Nephron (organoid): ENCODE results near the gene MGST3.
"Not testable (repeated sequence)": the region's sequence is repeated elsewhere in the genome, so short reads cannot be mapped to it uniquely, and the experiment has no call there.

Experiments used
- H3K27ac Mint-ChIP-seq, 3 experiments: 2 replicates each; pipeline ENCODE4 v1.8.0; 2020; ENCODE audit warnings: mixed read lengths in 3 of 3, mild to moderate bottlenecking in 2 of 3, moderate library complexity in 1 of 3
- H3K27me3 Mint-ChIP-seq: 2 replicates; pipeline ENCODE4 v1.8.0; 2021; ENCODE audit warnings: low read depth, mild to moderate bottlenecking, moderate library complexity, mixed read lengths
- H3K36me3 Mint-ChIP-seq: 2 replicates; pipeline ENCODE4 v1.8.0; 2020; ENCODE audit warnings: low read depth, mixed read lengths
- H3K4me1 Mint-ChIP-seq: 2 replicates; pipeline ENCODE4 v1.8.0; 2020; ENCODE audit warnings: mixed read lengths
- H3K4me3 Mint-ChIP-seq, 3 experiments: 2 replicates each; pipeline ENCODE4 v1.8.0; 2020; ENCODE audit warnings: mild to moderate bottlenecking in 3 of 3, mixed read lengths in 3 of 3, moderate library complexity in 2 of 3
- H3K9me3 Mint-ChIP-seq: 2 replicates; pipeline ENCODE4 v1.8.0; 2020; ENCODE audit warnings: mixed read lengths
- TF ChIP-seq, protein P1 (sequence below), 3 experiments: fragments of 200-600 bp; sonication (generic); IDR thresholded peaks; one replicate each; pipeline ENCODE4 v1.5.0; 2021; ENCODE audit warnings: antibody characterized with exemption in 3 of 3; ENCODE audit not compliant: unreplicated experiment in 3 of 3

MGST3 gene

DNA sequence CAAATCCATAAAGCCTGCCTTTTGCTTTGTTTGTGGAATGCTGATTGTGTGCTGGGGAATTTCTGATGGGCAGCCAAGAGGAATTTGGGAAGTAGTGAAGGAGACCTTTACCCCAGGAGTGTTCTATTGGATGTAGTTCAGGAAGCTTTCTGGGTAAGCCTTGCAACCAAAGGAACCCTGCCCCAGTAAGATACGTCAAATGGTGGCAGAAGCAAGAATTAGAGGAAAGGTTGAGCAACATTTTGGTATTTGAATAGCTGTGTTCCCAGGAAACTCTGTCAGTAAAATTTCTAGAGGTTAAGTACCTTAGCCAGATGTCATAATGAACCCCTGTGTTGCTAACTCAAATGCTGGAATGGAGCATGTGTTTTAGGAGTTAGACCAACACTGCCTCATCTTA is 6.4 kb downstream of the MGST3 start:
- H3K4me3 Mint-ChIP-seq: no peak overlapping the region
- H3K36me3 Mint-ChIP-seq: peaks cover 4% of the 10 kb centered on the region
- H3K4me1 Mint-ChIP-seq: peaks cover 25% of the 10 kb centered on the region
- no peak overlapping the region for H3K27ac Mint-ChIP-seq
- TF ChIP-seq, protein P1, sequence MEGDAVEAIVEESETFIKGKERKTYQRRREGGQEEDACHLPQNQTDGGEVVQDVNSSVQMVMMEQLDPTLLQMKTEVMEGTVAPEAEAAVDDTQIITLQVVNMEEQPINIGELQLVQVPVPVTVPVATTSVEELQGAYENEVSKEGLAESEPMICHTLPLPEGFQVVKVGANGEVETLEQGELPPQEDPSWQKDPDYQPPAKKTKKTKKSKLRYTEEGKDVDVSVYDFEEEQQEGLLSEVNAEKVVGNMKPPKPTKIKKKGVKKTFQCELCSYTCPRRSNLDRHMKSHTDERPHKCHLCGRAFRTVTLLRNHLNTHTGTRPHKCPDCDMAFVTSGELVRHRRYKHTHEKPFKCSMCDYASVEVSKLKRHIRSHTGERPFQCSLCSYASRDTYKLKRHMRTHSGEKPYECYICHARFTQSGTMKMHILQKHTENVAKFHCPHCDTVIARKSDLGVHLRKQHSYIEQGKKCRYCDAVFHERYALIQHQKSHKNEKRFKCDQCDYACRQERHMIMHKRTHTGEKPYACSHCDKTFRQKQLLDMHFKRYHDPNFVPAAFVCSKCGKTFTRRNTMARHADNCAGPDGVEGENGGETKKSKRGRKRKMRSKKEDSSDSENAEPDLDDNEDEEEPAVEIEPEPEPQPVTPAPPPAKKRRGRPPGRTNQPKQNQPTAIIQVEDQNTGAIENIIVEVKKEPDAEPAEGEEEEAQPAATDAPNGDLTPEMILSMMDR (IDR thresholded peaks at IDR 0.05; ENCODE audit: unreplicated experiment in 3 of 3): no peak
- H3K9me3 Mint-ChIP-seq: no peaks in the 10 kb centered on the region
- no peaks in the 10 kb centered on the region for H3K27me3 Mint-ChIP-seq

DNA sequence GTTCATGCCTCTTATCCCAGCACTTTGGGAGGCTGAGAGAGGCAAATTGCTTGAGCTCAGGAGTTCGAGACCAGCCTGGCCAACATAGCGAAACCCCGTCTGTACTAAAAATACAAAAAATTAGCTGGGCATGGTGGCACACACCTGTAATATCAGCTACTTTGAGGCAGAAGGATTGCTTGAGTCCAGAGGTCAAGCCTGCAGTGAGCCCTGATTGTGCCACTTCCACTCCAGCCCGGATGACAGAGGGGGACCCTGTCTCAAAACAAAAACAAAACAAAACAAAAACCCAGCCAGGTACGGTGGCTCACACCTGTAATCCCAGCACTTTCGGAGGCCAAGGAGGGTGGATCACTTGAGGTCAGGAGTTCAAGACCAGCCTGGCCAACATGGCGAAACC is 7.2 kb downstream of the MGST3 start:
- H3K27ac Mint-ChIP-seq, H3K4me3 Mint-ChIP-seq, H3K27me3 Mint-ChIP-seq, H3K9me3 Mint-ChIP-seq, H3K36me3 Mint-ChIP-seq: not testable (repeated sequence)
- peaks cover 25% of the 10 kb centered on the region for H3K4me1 Mint-ChIP-seq

DNA sequence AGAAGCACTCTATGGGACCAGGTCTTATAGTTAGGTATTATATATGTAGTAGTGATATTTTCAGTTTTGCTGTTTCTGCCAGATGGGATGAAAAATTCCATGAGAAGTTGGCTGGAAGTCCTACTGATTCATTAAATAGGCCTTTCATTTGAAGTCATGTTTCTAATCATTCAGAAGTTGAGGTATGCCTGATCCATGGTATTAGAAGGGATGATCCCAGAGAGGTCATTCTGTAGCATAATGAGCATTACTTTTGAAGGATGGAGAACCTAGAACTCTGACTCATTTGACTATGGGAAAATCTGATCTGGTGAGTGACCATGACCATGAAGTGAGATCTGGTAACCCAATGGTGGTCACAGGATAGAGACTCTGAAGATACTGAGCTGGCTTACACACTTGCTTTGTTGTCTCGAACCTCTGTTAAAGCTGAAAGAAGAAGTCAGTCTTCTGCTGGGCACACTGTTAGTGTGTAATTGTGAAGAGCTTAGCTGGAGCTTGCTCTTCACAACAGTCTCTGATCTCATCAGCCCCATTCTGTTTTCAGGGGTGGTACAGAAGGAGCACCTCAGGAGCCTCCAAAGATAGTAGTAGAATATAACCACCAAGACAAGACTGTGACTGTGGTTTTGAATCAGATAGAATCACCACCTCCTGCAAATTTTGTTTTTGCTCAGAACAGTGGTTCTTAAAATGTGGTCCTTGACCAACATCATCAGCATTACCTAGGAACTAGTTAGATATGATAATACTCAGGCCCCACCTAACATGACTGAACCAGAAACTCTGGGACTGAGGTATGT is 9.0 kb downstream of the MGST3 start:
- H3K27ac Mint-ChIP-seq: no peak overlapping the region
- H3K36me3 Mint-ChIP-seq: peaks cover 4% of the 10 kb centered on the region
- no peaks in the 10 kb centered on the region for H3K9me3 Mint-ChIP-seq
- H3K27me3 Mint-ChIP-seq: no peaks in the 10 kb centered on the region
- H3K4me1 Mint-ChIP-seq: peaks cover 14% of the 10 kb centered on the region
- no peak overlapping the region for H3K4me3 Mint-ChIP-seq
- TF ChIP-seq, protein P1 (IDR thresholded peaks at IDR 0.05; ENCODE audit: unreplicated experiment in 3 of 3): no peak

DNA sequence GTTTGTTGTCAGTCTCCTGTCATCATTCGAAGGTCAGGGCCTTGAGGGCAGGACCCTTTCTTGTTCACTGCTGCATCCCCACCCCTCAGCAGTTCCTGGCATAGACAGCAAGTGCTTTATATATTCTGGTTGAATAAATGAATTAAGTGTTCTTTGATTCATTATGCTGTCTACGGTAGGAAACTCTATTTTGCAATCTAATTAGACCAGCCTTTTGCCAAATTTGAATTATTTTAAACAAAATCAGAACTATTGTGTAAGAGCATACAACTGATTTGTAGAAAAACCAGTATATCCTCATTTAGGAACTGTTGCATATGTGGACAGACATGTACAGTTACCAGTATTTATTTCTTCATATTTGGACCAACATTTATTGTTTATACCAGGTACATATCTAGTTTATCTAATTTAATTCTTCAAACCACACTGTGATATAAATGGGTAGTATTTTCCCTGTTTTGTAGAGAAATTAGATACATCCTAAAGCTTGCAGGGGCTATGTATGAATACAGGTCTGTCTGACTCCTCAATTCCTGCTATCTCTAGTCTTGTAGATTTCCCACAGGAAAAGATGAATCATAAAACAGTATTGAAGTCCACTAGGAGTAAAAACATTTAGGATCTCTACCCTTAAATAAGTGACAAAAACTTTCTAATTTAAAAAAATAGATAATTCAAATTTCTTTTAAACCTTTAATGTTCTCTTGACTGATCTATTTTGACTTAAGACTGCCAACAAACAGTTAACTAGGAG is 10.4 kb downstream of the MGST3 start:
- Mint-ChIP-seq H3K27ac (no peak overlapping the region), H3K36me3 (peaks cover 7% of the 10 kb centered on the region), H3K9me3 (no peaks in the 10 kb centered on the region), H3K27me3 (no peaks in the 10 kb centered on the region), H3K4me3 (no peak overlapping the region), H3K4me1 (peaks cover 8% of the 10 kb centered on the region)
- TF ChIP-seq, protein P1 (IDR thresholded peaks at IDR 0.05; ENCODE audit: unreplicated experiment in 3 of 3): no peak

DNA sequence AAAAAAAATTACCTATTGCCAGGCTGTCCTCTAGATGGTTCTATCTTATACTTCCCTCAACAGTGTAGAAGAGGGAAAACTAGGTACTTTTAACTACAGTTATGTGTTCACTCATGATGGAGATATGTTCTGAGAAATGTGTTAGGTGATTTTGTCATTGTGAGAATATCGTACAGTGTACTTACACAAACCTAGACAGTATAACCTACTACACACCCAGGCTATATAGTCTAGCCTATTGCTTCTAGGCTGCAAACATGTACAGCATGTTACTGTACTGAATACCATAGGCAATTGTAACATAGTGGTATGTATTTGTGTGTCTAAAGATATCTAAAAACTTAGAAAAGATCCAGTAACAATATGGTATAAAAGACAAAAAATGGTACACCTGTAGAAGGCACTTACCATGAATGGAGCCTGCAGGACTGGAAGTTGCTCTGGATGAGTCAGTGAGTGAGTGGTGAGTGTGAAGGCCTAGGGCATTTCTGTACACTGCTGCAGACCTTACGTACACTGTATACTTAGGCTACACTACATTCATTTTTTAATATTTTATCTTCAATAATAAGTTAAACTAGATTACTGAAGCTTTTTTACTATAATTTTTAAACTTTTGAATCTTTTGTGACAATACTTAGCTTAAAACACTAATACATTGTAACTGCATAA is 13.2 kb downstream of the MGST3 start:
- no peaks in the 10 kb centered on the region for H3K27me3 Mint-ChIP-seq
- no peak overlapping the region for H3K4me3 Mint-ChIP-seq
- TF ChIP-seq, protein P1 (IDR thresholded peaks at IDR 0.05; ENCODE audit: unreplicated experiment in 3 of 3): no peak
- H3K4me1 Mint-ChIP-seq: no peaks in the 10 kb centered on the region
- H3K36me3 Mint-ChIP-seq: peaks cover 7% of the 10 kb centered on the region
- no peaks in the 10 kb centered on the region for H3K9me3 Mint-ChIP-seq
- no peak overlapping the region for H3K27ac Mint-ChIP-seq

DNA sequence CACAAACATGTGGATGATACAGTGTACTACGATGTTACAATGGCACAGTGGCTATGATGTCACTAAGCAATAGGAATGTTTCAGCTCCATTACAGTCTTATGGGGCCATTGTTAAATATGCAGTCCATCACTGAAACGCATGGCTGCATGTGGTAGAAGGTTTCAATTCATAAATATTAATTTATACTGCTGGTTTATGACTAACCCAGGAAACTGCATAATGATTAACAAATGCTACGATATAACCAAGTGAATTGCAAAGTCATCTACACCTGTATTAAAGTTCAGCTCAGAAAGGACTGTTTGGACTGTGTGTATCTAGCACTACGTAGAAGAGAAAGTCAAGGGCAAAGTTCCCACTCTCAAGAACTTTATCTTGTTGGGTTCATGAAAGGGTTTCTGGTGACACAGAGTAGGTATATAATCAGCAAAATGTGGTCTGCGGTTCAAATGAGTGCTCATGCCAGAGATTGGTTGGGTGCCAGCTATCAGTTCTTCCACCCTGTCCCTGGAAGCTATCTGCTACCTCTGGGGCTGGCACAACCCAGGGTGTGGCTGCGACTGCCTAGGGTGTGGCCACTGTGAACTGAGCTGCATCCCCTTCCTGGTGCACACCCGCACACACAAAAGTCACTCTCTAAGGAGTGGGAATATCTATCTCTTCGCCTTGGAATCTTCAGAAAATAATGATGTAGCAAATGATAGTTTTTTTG is 14.8 kb downstream of the MGST3 start:
- no peak overlapping the region for H3K4me3 Mint-ChIP-seq

More for the DNA sequence above, 14.8 kb downstream of the MGST3 start:
- peak overlapping the region in 2 of 3 experiments; percentile 6 to 95 for H3K27ac Mint-ChIP-seq
- H3K4me1 Mint-ChIP-seq: peaks cover 5% of the 10 kb centered on the region
- H3K9me3 Mint-ChIP-seq: no peaks in the 10 kb centered on the region
- TF ChIP-seq, protein P1 (IDR thresholded peaks at IDR 0.05; ENCODE audit: unreplicated experiment in 3 of 3): no peak
- no peaks in the 10 kb centered on the region for H3K27me3 Mint-ChIP-seq
- peaks cover 13% of the 10 kb centered on the region for H3K36me3 Mint-ChIP-seq
